Cerebellar nuclear complex (tissue), 1 donor: ENCODE data around the gene SYT14.
"Not testable (repeated sequence)": the region's sequence is repeated elsewhere in the genome, so short reads cannot be mapped to it uniquely, and the experiment has no call there.

Experiments
- DNase-seq, 2 experiments: peaks; one replicate each; lab custom pipeline; 2025; lab: John Stamatoyannopoulos, UW

SYT14 gene

GRCh38 chr1:209945377-209945776, 7.4 kb downstream of the SYT14 start:
- DNase-seq: no peak

GRCh38 chr1:209948155-209948554, 10.1 kb downstream of the SYT14 start:
- DNase-seq: no peak

- DNase-seq: no peak
Measured at GRCh38 chr1:209956116-209956515, 18.1 kb downstream of the SYT14 start.

GRCh38 chr1:209959623-209960022, 21.6 kb downstream of the SYT14 start:
- DNase-seq: no peak

- no peak for DNase-seq
Measured at GRCh38 chr1:209960926-209961325, 22.9 kb downstream of the SYT14 start.

GRCh38 chr1:209962388-209962787, 24.4 kb downstream of the SYT14 start:
- no peak for DNase-seq

- no peak for DNase-seq
Measured at GRCh38 chr1:209962856-209963255, 24.8 kb downstream of the SYT14 start.

GRCh38 chr1:209965996-209966395, 28.0 kb downstream of the SYT14 start:
- DNase-seq: no peak

- not testable (repeated sequence) for DNase-seq
Measured at GRCh38 chr1:209978721-209979120, 40.7 kb downstream of the SYT14 start.

- DNase-seq: peak; percentile 18 to 35
Measured at GRCh38 chr1:209983953-209984352, 45.9 kb downstream of the SYT14 start.

GRCh38 chr1:209985002-209985401, 47.0 kb downstream of the SYT14 start:
- DNase-seq: no peak

- no peak for DNase-seq
Measured at GRCh38 chr1:209988706-209989105, 50.7 kb downstream of the SYT14 start.

- peak in 1 of 2 experiments; percentile 5 for DNase-seq
Measured at GRCh38 chr1:209989525-209989924, 51.5 kb downstream of the SYT14 start.

GRCh38 chr1:209993061-209993830, 55.2 kb downstream of the SYT14 start:
- no peak for DNase-seq

GRCh38 chr1:209996348-209996747, 58.3 kb downstream of the SYT14 start:
- DNase-seq: peak in 1 of 2 experiments; percentile 7

- no peak for DNase-seq
Measured at GRCh38 chr1:209999005-209999404, 61.0 kb downstream of the SYT14 start.

GRCh38 chr1:210001751-210002150, 63.7 kb downstream of the SYT14 start:
- DNase-seq: peak in 1 of 2 experiments; percentile 17

GRCh38 chr1:210003501-210003900, 65.5 kb downstream of the SYT14 start:
- no peak for DNase-seq

- DNase-seq: no peak
Measured at GRCh38 chr1:210010161-210010560, 72.1 kb downstream of the SYT14 start.

- no peak for DNase-seq
Measured at GRCh38 chr1:210021145-210021860, 83.3 kb downstream of the SYT14 start.

- no peak for DNase-seq
Measured at GRCh38 chr1:210022044-210022443, 84.0 kb downstream of the SYT14 start.

GRCh38 chr1:210024282-210024681, 86.3 kb downstream of the SYT14 start:
- no peak for DNase-seq

- no peak for DNase-seq
Measured at GRCh38 chr1:210024996-210025395, 87.0 kb downstream of the SYT14 start.
